ENCODE measurements around the gene SLC26A2. TPM values are rescaled to one million over a fixed set of nuclear protein-coding genes. Genes with fewer than 3 reads are reported as not detected.

The SLC26A2 gene
- total and polyA plus RNA-seq, 11 donors: 1.5 to 22.1 (median 6.8) TPM

DNA sequence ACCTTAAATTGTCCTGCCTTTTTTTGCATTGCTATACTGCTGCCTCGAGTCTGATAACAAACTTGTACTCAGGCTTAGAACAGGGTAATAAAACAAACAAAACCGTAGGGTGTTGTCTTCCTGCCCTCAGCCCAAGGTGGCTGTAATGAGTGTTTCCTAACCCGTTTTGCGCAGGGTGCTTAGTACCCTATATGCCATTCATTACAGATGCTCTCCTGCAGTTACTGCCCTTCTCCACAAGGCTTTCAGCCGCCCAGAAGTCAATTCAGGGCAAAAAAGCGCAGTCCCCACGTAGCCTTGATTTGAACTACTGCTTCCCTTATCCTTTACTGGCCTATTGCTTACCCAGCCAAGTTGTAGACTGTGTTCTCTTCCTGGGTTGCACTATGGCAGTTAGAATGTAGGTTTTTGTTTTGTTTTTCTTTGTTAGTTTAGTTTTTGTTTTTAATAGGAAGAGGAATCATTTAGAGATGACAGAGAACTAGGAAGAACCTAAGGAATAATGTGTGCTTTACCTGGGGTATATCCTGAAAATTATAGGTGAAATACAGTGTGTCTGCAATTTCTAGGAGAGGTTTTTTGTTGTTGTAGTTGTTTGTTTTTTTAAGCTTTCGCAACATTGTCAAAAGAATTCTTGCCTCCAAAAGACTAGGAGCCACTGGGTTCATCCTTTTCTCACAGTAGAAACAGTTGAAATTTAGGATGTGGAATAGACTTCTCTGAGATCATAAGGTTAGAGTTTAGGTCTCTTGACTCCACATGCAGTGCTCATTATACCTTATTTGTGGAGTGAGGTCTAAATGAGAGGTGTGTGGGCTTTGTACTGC is 41.3 kb downstream of the SLC26A2 start:
- Histone ChIP-seq H3K27ac (peak overlapping the region in 10 of 12 donors; percentile 79 to 98 (median 90)), H3K27me3 (no peaks in the 10 kb centered on the region), H3K36me3 (peaks cover 0 to 42% (median 24%) of the 10 kb centered on the region in 9 donors), H3K9me3 (no peaks in the 10 kb centered on the region), H3K4me1 (peaks cover 0 to 41% (median 27%) of the 10 kb centered on the region in 12 donors), H3K4me3 (peak overlapping the region; percentile 62 to 100 (median 92))
- DNase-seq: peak in 4 of 5 donors; percentile 36 to 51 (median 44)
- 11 to 14% (median 13%) methylated on average over 8 of the region's 8 CpGs for WGBS, 4 donors
- TF ChIP-seq, protein P1, sequence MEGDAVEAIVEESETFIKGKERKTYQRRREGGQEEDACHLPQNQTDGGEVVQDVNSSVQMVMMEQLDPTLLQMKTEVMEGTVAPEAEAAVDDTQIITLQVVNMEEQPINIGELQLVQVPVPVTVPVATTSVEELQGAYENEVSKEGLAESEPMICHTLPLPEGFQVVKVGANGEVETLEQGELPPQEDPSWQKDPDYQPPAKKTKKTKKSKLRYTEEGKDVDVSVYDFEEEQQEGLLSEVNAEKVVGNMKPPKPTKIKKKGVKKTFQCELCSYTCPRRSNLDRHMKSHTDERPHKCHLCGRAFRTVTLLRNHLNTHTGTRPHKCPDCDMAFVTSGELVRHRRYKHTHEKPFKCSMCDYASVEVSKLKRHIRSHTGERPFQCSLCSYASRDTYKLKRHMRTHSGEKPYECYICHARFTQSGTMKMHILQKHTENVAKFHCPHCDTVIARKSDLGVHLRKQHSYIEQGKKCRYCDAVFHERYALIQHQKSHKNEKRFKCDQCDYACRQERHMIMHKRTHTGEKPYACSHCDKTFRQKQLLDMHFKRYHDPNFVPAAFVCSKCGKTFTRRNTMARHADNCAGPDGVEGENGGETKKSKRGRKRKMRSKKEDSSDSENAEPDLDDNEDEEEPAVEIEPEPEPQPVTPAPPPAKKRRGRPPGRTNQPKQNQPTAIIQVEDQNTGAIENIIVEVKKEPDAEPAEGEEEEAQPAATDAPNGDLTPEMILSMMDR (IDR thresholded peaks at IDR 0.05): peak; percentile 29 to 70 (median 58)
- TF ChIP-seq POLR2A (IDR thresholded peaks at IDR 0.05): no peak
- ATAC-seq: peak; percentile 23 to 65 (median 54)
- intact Hi-C loops (cut with DNase I): loop anchor here in 1 of 10 donors (10.0 kb wide), 1 partner anchor 433 kb away; no protein-coding TSS in a partner anchor

DNA sequence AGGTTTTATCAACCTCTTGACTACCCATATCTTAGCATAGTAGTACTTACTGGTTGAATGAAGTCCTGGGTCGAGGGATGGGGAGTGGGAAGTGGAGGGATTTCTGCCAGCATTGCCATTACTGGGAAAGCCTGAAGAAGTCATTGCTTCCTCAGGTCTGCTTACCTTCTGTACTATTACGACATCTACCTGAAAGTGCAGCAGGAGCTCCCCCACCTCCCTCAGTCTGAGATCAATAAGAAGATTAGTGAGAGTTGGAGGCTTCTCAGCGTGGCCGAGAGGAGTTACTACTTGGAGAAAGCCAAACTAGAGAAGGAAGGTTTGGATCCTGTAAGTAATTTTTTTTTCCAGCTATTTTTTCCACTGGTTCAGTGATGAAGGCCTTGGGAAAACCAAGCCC is 45.8 kb downstream of the SLC26A2 start:
- ATAC-seq (no peak), DNase-seq (no peak)
- WGBS, 4 donors: 88 to 93% (median 90%) methylated on average over 4 of the region's 4 CpGs
- no peak overlapping the region for H3K27ac ChIP-seq
- H3K36me3 ChIP-seq: peaks cover 0 to 85% (median 68%) of the 10 kb centered on the region in 9 donors
- peaks cover 0 to 47% (median 26%) of the 10 kb centered on the region in 12 donors for H3K4me1 ChIP-seq
- H3K9me3 ChIP-seq: no peaks in the 10 kb centered on the region
- no peaks in the 10 kb centered on the region for H3K27me3 ChIP-seq
- TF ChIP-seq, protein P1 (IDR thresholded peaks at IDR 0.05): no peak
- TF ChIP-seq POLR2A (IDR thresholded peaks at IDR 0.05): no peak
- intact Hi-C loops (cut with DNase I): loop anchor here in 1 of 10 donors (10.0 kb wide), 1 partner anchor 428 kb away; no protein-coding TSS in a partner anchor
- H3K4me3 ChIP-seq: no peak overlapping the region

DNA sequence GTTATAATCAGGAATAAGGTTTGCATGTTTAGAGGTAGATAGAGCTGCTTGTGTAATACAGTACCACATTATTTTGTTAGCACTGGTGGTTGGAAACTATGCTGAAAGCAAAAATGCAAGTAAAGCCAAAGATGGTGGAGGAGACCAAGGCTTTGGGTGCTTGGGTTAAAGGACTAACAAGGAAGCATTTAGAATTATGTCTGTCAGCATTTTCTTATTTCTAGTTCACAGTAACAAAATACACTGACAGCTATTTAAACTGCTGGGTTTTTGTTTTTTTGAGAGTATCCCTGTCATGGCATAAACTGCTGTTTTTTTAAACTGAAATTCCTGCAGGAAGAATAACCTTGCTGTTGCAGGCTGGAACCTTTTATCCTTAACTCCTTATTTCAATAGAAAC is 46.5 kb downstream of the SLC26A2 start:
- DNase-seq (no peak), ATAC-seq (no peak)
- H3K36me3 ChIP-seq: peaks cover 0 to 93% (median 75%) of the 10 kb centered on the region in 9 donors
- intact Hi-C loops (cut with DNase I): loop anchor here in 1 of 10 donors (10.0 kb wide), 1 partner anchor 428 kb away; no protein-coding TSS in a partner anchor
- peaks cover 0 to 40% (median 19%) of the 10 kb centered on the region in 12 donors for H3K4me1 ChIP-seq
- H3K9me3 ChIP-seq: no peaks in the 10 kb centered on the region
- H3K27ac ChIP-seq: no peak overlapping the region
- H3K27me3 ChIP-seq: no peaks in the 10 kb centered on the region
- TF ChIP-seq POLR2A (IDR thresholded peaks at IDR 0.05): no peak
- TF ChIP-seq, protein P1 (IDR thresholded peaks at IDR 0.05): no peak
- H3K4me3 ChIP-seq: no peak overlapping the region

Data from heart left ventricle (tissue), 16 donors.